Measurements from ENCODE around the gene INTS6.

INTS6 gene

GRCh38 chr13:51339354-51339753 is 113.5 kb downstream of the INTS6 start, which contains the start of gene SERPINE3:
SERPINE3 (plus strand) TSS chr13:51339691; CDS start chr13:51341092, 1,401 bp downstream.
- Histone ChIP-seq H3K27me3 (ENCODE audit: insufficient read depth, poor library complexity, severe bottlenecking) (no peaks in the 10 kb centered on the region), H3K4me3 (replicated peaks; ENCODE audit: insufficient read depth, low read length) (no peak within 1 kb of the TSS)
- no peak for DNase-seq (ENCODE audit: low read depth in 1 of 2, low spot score in 1 of 2)

GRCh38 chr13:51336746-51337145 is 116.1 kb downstream of the INTS6 start:
- H3K27me3 ChIP-seq (ENCODE audit: insufficient read depth, poor library complexity, severe bottlenecking): no peaks in the 10 kb centered on the region
- no peak overlapping the region for H3K4me3 ChIP-seq (replicated peaks; ENCODE audit: insufficient read depth, low read length)
- TF ChIP-seq CTCF (IDR thresholded peaks at IDR 0.05; ENCODE audit: insufficient read depth, low read length): no peak
- TF ChIP-seq REST (IDR thresholded peaks at IDR 0.05; ENCODE audit: insufficient replicate concordance, low read depth): no peak
- no peak for TF ChIP-seq GABPA (IDR thresholded peaks at IDR 0.05; ENCODE audit: low read depth)
- no peak for TF ChIP-seq SPI1 (IDR thresholded peaks at IDR 0.05; ENCODE audit: borderline replicate concordance, low read depth)
- no peak for TF ChIP-seq POLR2AphosphoS5 (IDR thresholded peaks at IDR 0.05; ENCODE audit: low read depth)
- DNase-seq (ENCODE audit: low read depth in 1 of 2, low spot score in 1 of 2): no peak
- H3K27ac ChIP-seq (replicated peaks): no peak overlapping the region

More at GRCh38 chr13:51339354-51339753, 113.5 kb downstream of the INTS6 start, which contains the start of gene SERPINE3:
- no peak for TF ChIP-seq POLR2AphosphoS5 (IDR thresholded peaks at IDR 0.05; ENCODE audit: low read depth)
- no peak for TF ChIP-seq REST (IDR thresholded peaks at IDR 0.05; ENCODE audit: insufficient replicate concordance, low read depth)
- TF ChIP-seq GABPA (IDR thresholded peaks at IDR 0.05; ENCODE audit: low read depth): no peak
- TF ChIP-seq SPI1 (IDR thresholded peaks at IDR 0.05; ENCODE audit: borderline replicate concordance, low read depth): no peak
- no peak for TF ChIP-seq CTCF (IDR thresholded peaks at IDR 0.05; ENCODE audit: insufficient read depth, low read length)
- no peak within 1 kb of the TSS for H3K27ac ChIP-seq (replicated peaks)

GRCh38 chr13:51333826-51334225 is 119.0 kb downstream of the INTS6 start:
- Histone ChIP-seq H3K27me3 (ENCODE audit: insufficient read depth, poor library complexity, severe bottlenecking) (no peaks in the 10 kb centered on the region), H3K27ac (replicated peaks) (no peak overlapping the region), H3K4me3 (replicated peaks; ENCODE audit: insufficient read depth, low read length) (no peak overlapping the region)
- TF ChIP-seq SPI1 (IDR thresholded peaks at IDR 0.05; ENCODE audit: borderline replicate concordance, low read depth) (no peak), REST (IDR thresholded peaks at IDR 0.05; ENCODE audit: insufficient replicate concordance, low read depth) (no peak), POLR2AphosphoS5 (IDR thresholded peaks at IDR 0.05; ENCODE audit: low read depth) (no peak), CTCF (IDR thresholded peaks at IDR 0.05; ENCODE audit: insufficient read depth, low read length) (no peak), GABPA (IDR thresholded peaks at IDR 0.05; ENCODE audit: low read depth) (no peak)
- no peak for DNase-seq (ENCODE audit: low read depth in 1 of 2, low spot score in 1 of 2)
